GM19023 (cell line): Measurements from ENCODE around the gene ODAD3.

Source experiments
- ATAC-seq: cut with Tn5 transposase; IDR thresholded peaks from one replicate; pipeline ENCODE4 v1.9.1; 2021; ENCODE audit warnings: mild to moderate bottlenecking, moderate library complexity; ENCODE audit not compliant: unreplicated experiment

The ODAD3 gene

GRCh38 chr19:11378319-11379189 is 56.4 kb downstream of the ODAD3 start:
- no peak for ATAC-seq

DNA sequence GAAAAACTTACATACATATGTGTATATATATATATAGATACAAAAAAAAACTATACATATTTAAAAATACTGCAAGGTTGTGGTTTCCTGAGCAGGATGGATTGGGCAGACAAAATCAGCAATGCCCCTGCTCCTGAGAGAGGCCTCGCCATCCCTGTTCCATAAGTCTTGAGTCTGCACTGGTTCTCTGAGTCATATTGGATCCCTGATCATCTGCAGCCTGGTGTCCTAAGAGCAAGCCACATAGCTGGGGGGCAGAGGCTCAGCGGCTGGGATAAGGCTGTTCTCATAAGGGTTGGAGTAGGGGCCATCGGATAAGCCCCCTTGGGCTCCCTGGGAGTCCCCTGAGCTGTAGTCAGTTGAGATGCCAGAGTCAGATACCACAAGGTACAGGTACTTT is 57.2 kb downstream of the ODAD3 start:
- no peak for ATAC-seq

- ATAC-seq = no peak
Measured at GRCh38 chr19:11377237-11377636, 57.7 kb downstream of the ODAD3 start.

- ATAC-seq = no peak
Measured at GRCh38 chr19:11375143-11375948, 59.6 kb downstream of the ODAD3 start.

DNA sequence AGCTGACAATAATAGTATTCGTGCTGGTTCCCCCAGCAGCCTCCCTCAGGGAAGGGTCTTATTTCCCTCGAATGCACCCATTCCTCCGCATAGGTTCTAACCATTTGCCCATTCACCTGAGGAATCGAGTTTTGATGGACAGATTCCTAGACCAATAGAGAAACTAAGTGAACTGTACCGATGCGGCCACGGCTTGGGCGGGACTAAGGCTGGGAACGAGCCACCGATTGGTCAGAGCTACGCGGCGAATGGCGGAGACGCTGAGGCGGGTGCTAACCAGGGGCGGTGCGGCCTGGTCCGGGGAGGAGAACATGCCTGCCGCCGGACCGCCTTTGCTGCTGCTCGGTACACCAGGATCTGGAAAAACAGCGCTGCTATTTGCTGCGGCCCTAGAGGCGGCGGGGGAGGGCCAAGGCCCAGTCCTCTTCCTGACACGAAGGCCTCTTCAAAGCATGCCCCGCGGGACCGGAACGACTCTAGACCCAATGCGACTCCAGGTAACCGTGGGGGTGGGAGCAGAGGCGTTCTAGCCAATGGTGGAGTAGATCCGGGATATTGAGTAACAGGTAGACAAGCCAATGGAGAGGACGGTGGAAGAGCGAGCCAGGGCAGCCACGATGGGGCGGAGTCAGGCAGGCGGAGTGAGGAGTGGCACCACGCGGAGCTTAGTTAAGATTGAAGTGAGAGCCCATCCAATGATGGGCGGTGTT is 60.3 kb downstream of the ODAD3 start, which contains the start of gene SWSAP1:
Gene SWSAP1 (plus strand): TSS at position 234 of the 710 bp plus-strand sequence. CDS start 15 bp downstream, at position 249.
- peak; percentile 90 for ATAC-seq

GRCh38 chr19:11373885-11374432 is 61.0 kb downstream of the ODAD3 start:
- ATAC-seq = no peak

DNA sequence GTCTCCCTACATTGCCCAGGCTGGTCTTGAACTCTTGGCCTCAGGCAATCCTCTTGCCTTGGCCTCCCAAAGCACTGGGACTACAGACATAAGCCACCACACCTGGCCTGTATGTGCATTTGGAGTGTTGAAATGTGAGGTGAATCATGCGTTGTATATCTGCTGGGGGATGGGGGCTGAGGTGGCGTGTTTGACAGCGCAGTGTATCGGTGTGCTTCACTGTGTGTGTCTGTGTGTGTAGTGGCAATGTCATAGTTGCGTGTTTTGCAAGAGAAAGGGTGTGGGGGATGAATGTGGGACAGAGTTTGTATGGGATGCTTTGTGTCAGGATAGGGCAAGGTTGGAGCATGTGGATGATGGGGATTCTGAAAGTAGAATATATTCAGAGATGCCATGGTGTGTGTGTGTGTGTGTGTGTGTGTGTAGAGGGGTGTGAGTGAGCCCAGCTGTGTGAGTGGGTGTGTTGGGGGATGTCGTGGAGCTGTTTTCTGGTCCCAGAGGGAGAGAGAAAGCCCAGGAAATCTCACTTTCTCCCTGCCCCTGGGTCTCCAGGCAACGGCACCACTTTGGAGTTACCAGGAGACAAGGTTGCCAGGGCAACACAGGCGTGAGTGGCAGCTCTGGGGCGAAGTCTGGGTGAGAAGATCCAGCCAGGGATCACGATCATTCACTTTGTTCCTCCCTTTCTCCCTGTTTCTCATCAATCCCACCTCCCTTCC is 61.6 kb downstream of the ODAD3 start:
- ATAC-seq = no peak

- no peak for ATAC-seq
Measured at GRCh38 chr19:11370744-11371143, 64.2 kb downstream of the ODAD3 start.
